ENCODE data around the gene RBMS3. TPM values are rescaled to one million over a fixed set of nuclear protein-coding genes. Genes with fewer than 3 reads are reported as not detected.

RBMS3 gene
- total and polyA plus RNA-seq, 5 donors from 2014 or later, result 5.2 to 18.8 (median 8.5) TPM

DNA sequence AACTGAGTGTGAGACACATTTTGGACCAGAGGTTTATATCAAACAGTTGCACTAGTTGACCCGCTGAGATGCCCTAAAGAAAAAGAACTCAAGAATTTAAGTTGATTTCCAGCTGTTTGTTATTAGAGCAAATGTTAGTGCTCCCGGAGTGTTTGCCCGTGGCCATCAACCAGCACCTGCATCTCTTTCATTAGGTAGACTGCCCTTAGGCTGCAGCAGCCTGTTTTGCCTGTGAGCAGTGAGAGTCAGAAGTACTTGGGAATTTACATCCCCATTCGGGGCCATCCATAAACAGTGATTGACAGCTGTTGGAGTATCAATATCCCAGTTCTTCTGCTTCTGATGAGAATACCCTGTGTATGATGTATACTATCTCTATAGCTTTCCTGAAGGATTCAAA, 492.6 kb downstream of the RBMS3 start:
- DNase-seq (no peak), ATAC-seq (ENCODE audit: low read depth in 2 of 2) (no peak)
- no peak overlapping the region for H3K4me3 ChIP-seq (ENCODE audit: low read depth, low read length)
- Mint-ChIP-seq H3K4me1 (no peaks in the 10 kb centered on the region), H3K4me3 (no peak overlapping the region), H3K36me3 (no peaks in the 10 kb centered on the region), H3K27ac (no peak overlapping the region), H3K27me3 (no peaks in the 10 kb centered on the region), H3K9me3 (peaks cover 0 to 2% (median 0%) of the 10 kb centered on the region in 7 donors)
- H3K36me3 ChIP-seq (ENCODE audit: control insufficient read depth, insufficient read depth, low read length), result no peaks in the 10 kb centered on the region
- no peaks in the 10 kb centered on the region for H3K27me3 ChIP-seq (ENCODE audit: control insufficient read depth, insufficient read depth, low read length)
- H3K27ac ChIP-seq (ENCODE audit: insufficient read depth, low read length, poor library complexity, severe bottlenecking), result no peak overlapping the region
- no peaks in the 10 kb centered on the region for H3K4me1 ChIP-seq (ENCODE audit: control insufficient read depth, insufficient read depth, low read length, poor library complexity, severe bottlenecking)
- no peaks in the 10 kb centered on the region for H3K9me3 ChIP-seq (ENCODE audit: control insufficient read depth in 2 of 2, low read length in 2 of 2)

DNA sequence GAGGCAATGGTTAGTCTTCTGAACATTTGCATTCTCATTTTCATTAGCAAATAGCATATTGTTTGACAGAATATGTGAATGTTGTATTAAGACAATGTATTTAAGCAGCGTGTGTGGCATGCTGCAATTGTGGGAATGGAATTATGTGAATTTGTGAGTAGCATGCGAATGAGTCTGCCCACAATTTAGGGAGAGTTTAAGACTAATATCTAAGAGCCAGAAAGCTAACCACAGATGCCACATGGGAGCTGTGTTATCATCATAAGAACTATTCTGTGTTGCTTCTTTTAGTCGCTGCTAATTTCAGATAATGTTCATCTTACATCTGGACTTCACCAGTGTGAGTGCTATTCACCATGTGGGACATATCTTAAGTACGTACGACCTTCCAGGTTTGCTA, 494.5 kb downstream of the RBMS3 start:
- ATAC-seq (ENCODE audit: low read depth in 2 of 2), result no peak
- H3K27ac ChIP-seq (ENCODE audit: insufficient read depth, low read length, poor library complexity, severe bottlenecking), result no peak overlapping the region
- H3K4me3 ChIP-seq (ENCODE audit: low read depth, low read length), result no peak overlapping the region
- H3K36me3 ChIP-seq (ENCODE audit: control insufficient read depth, insufficient read depth, low read length), result no peaks in the 10 kb centered on the region
- H3K9me3 ChIP-seq (ENCODE audit: control insufficient read depth in 2 of 2, low read length in 2 of 2), result no peaks in the 10 kb centered on the region
- Mint-ChIP-seq H3K27ac (no peak overlapping the region), H3K4me1 (no peaks in the 10 kb centered on the region), H3K4me3 (no peak overlapping the region), H3K36me3 (no peaks in the 10 kb centered on the region), H3K27me3 (no peaks in the 10 kb centered on the region), H3K9me3 (peaks cover 0 to 2% (median 0%) of the 10 kb centered on the region in 7 donors)
- no peak for DNase-seq
- no peaks in the 10 kb centered on the region for H3K4me1 ChIP-seq (ENCODE audit: control insufficient read depth, insufficient read depth, low read length, poor library complexity, severe bottlenecking)
- H3K27me3 ChIP-seq (ENCODE audit: control insufficient read depth, insufficient read depth, low read length), result no peaks in the 10 kb centered on the region

DNA sequence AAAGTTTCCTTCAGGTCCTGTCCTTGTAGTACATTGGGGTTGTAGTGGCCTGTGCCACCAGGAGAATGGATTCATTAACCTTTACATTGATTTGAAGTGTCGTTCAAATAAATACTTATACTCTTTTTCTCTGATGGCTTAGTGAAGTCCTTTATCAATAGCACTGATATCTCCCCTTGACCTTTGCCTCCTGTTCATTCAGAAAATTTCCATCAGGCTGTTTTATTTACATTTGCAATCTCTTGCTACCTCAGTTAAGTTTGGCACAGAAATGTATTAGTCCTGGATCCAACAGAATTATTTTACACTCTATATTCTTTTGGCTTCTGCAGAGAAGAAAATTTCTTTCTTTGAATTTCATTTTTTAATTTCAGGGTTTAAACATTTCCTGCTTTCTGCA, 497.0 kb downstream of the RBMS3 start:
- Histone ChIP-seq H3K9me3 (ENCODE audit: control insufficient read depth in 2 of 2, low read length in 2 of 2) (peaks cover 0 to 10% of the 10 kb centered on the region in 2 experiments), H3K4me1 (ENCODE audit: control insufficient read depth, insufficient read depth, low read length, poor library complexity, severe bottlenecking) (no peaks in the 10 kb centered on the region), H3K4me3 (ENCODE audit: low read depth, low read length) (no peak overlapping the region), H3K36me3 (ENCODE audit: control insufficient read depth, insufficient read depth, low read length) (no peaks in the 10 kb centered on the region), H3K27ac (ENCODE audit: insufficient read depth, low read length, poor library complexity, severe bottlenecking) (no peak overlapping the region), H3K27me3 (ENCODE audit: control insufficient read depth, insufficient read depth, low read length) (no peaks in the 10 kb centered on the region)
- Mint-ChIP-seq H3K4me1 (no peaks in the 10 kb centered on the region), H3K36me3 (no peaks in the 10 kb centered on the region), H3K4me3 (no peak overlapping the region), H3K27me3 (no peaks in the 10 kb centered on the region), H3K27ac (no peak overlapping the region), H3K9me3 (peaks cover 0 to 11% (median 2%) of the 10 kb centered on the region in 7 donors)
- ATAC-seq (ENCODE audit: low read depth in 2 of 2), result no peak
- no peak for DNase-seq

DNA sequence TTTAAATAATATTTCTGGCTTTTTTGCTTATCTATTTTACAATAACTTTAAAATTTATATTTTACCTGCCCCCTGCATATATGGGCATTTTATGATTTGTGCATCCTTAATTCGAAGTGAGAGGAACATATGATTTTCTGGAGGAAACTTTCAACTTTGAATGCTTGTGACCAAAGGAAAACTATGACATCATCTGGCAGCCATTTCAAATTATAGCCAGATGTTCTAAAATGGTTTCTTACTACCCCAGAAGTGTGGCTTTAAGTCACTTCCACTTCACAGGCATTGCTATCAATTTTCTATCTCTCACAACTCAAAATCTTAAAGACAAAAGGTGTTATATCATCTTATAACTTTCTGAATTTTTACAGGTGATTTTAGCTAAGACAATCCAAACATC, 508.8 kb downstream of the RBMS3 start:
- no peaks in the 10 kb centered on the region for H3K9me3 ChIP-seq (ENCODE audit: control insufficient read depth in 2 of 2, low read length in 2 of 2)
- H3K4me1 ChIP-seq (ENCODE audit: control insufficient read depth, insufficient read depth, low read length, poor library complexity, severe bottlenecking), result no peaks in the 10 kb centered on the region
- Mint-ChIP-seq H3K27ac (no peak overlapping the region), H3K27me3 (no peaks in the 10 kb centered on the region), H3K9me3 (peaks cover 0 to 5% (median 1%) of the 10 kb centered on the region in 7 donors), H3K4me3 (no peak overlapping the region), H3K36me3 (peaks cover 3% of the 10 kb centered on the region), H3K4me1 (no peaks in the 10 kb centered on the region)
- no peaks in the 10 kb centered on the region for H3K36me3 ChIP-seq (ENCODE audit: control insufficient read depth, insufficient read depth, low read length)
- H3K4me3 ChIP-seq (ENCODE audit: low read depth, low read length), result no peak overlapping the region
- H3K27ac ChIP-seq (ENCODE audit: insufficient read depth, low read length, poor library complexity, severe bottlenecking), result no peak overlapping the region
- DNase-seq (no peak), ATAC-seq (ENCODE audit: low read depth in 2 of 2) (no peak)
- no peaks in the 10 kb centered on the region for H3K27me3 ChIP-seq (ENCODE audit: control insufficient read depth, insufficient read depth, low read length)

GRCh38 chr3:29796808-29797207, 515.9 kb downstream of the RBMS3 start:
- H3K27ac Mint-ChIP-seq, result no peak overlapping the region
- H3K9me3 Mint-ChIP-seq, result peaks cover 0 to 2% (median 0%) of the 10 kb centered on the region in 7 donors
- no peak overlapping the region for H3K4me3 Mint-ChIP-seq
- H3K27ac ChIP-seq (ENCODE audit: insufficient read depth, low read length, poor library complexity, severe bottlenecking), result no peak overlapping the region
- H3K27me3 Mint-ChIP-seq, result no peaks in the 10 kb centered on the region
- peaks cover 0 to 3% (median 0%) of the 10 kb centered on the region in 4 donors for H3K4me1 Mint-ChIP-seq
- no peaks in the 10 kb centered on the region for H3K4me1 ChIP-seq (ENCODE audit: control insufficient read depth, insufficient read depth, low read length, poor library complexity, severe bottlenecking)
- H3K36me3 ChIP-seq (ENCODE audit: control insufficient read depth, insufficient read depth, low read length), result no peaks in the 10 kb centered on the region
- DNase-seq (no peak), ATAC-seq (ENCODE audit: low read depth in 2 of 2) (no peak)
- no peak overlapping the region for H3K4me3 ChIP-seq (ENCODE audit: low read depth, low read length)
- H3K9me3 ChIP-seq (ENCODE audit: control insufficient read depth in 2 of 2, low read length in 2 of 2), result no peaks in the 10 kb centered on the region
- H3K27me3 ChIP-seq (ENCODE audit: control insufficient read depth, insufficient read depth, low read length), result no peaks in the 10 kb centered on the region
- peaks cover 3% of the 10 kb centered on the region for H3K36me3 Mint-ChIP-seq

DNA sequence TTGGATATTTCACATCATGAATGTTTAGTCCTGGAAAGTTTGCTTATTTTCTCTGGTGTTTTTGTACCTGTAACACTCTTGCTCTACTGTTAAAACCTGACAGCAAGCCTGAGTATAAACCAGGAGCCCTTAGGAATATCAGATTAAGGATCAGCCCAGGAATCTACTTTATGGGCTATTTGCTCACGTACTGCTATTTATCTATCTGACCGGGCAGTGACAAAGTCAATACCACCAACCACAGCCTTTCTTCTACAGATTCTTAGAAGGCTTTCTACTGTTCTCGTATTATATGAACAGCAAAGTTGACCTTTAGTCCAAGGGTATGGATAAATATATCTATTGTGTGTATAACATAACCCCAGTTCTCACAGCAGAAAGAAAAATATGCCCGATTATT, 521.2 kb downstream of the RBMS3 start:
- Mint-ChIP-seq H3K27ac (no peak overlapping the region), H3K4me1 (peaks cover 0 to 3% (median 0%) of the 10 kb centered on the region in 4 donors), H3K27me3 (no peaks in the 10 kb centered on the region), H3K36me3 (no peaks in the 10 kb centered on the region), H3K9me3 (peaks cover 0 to 4% (median 0%) of the 10 kb centered on the region in 7 donors), H3K4me3 (peak overlapping the region in 1 of 4 donors; percentile 21)
- H3K36me3 ChIP-seq (ENCODE audit: control insufficient read depth, insufficient read depth, low read length), result no peaks in the 10 kb centered on the region
- H3K4me3 ChIP-seq (ENCODE audit: low read depth, low read length), result no peak overlapping the region
- H3K27ac ChIP-seq (ENCODE audit: insufficient read depth, low read length, poor library complexity, severe bottlenecking), result no peak overlapping the region
- no peaks in the 10 kb centered on the region for H3K4me1 ChIP-seq (ENCODE audit: control insufficient read depth, insufficient read depth, low read length, poor library complexity, severe bottlenecking)
- H3K27me3 ChIP-seq (ENCODE audit: control insufficient read depth, insufficient read depth, low read length), result no peaks in the 10 kb centered on the region
- H3K9me3 ChIP-seq (ENCODE audit: control insufficient read depth in 2 of 2, low read length in 2 of 2), result no peaks in the 10 kb centered on the region
- ATAC-seq (ENCODE audit: low read depth in 2 of 2) (no peak), DNase-seq (no peak)

DNA sequence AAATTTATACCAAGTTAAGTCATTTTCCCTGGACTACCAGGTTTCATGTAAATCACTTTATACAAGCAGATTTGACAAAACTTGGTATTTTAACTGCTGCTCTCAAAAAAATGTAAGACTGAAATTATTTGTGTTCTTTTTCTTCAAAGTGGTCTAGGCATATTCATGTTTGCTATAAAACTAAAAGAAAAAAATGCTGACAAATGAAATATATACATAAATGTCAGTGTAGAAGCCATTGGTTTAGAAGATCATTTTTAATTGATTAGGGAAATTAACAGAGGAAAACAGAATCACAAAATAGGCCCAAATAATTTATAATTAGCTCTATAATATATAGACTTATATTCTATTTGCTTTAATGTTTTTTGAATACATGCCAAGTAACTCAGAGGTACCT, 523.2 kb downstream of the RBMS3 start:
- Mint-ChIP-seq H3K4me1 (peaks cover 0 to 3% (median 0%) of the 10 kb centered on the region in 4 donors), H3K4me3 (no peak overlapping the region), H3K27me3 (no peaks in the 10 kb centered on the region), H3K27ac (no peak overlapping the region), H3K9me3 (peaks cover 0 to 4% (median 0%) of the 10 kb centered on the region in 7 donors), H3K36me3 (no peaks in the 10 kb centered on the region)
- Histone ChIP-seq H3K9me3 (ENCODE audit: control insufficient read depth in 2 of 2, low read length in 2 of 2) (no peaks in the 10 kb centered on the region), H3K4me1 (ENCODE audit: control insufficient read depth, insufficient read depth, low read length, poor library complexity, severe bottlenecking) (no peaks in the 10 kb centered on the region), H3K4me3 (ENCODE audit: low read depth, low read length) (no peak overlapping the region), H3K27me3 (ENCODE audit: control insufficient read depth, insufficient read depth, low read length) (no peaks in the 10 kb centered on the region), H3K27ac (ENCODE audit: insufficient read depth, low read length, poor library complexity, severe bottlenecking) (no peak overlapping the region), H3K36me3 (ENCODE audit: control insufficient read depth, insufficient read depth, low read length) (no peaks in the 10 kb centered on the region)
- no peak for ATAC-seq (ENCODE audit: low read depth in 2 of 2)
- DNase-seq, result no peak

DNA sequence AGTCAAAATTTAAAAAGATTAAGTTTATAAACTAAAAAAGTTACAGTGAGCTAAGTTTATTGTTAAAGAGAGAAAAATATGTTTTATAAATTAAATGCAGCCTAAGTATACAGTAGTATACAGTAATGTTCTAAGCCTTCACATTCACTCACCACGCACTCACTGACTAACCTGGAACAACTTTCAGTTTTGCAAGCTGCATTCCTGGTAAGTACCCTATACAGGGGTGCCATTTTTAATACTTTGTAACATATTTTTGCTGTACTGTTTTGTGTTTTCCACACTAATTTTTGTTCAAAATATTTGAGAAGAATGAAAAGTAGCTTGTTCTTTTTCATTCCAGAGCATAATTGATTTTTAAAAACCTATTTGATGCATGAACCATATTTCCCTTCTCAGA, 524.9 kb downstream of the RBMS3 start:
- no peak for DNase-seq
- Histone ChIP-seq H3K4me3 (ENCODE audit: low read depth, low read length) (no peak overlapping the region), H3K27me3 (ENCODE audit: control insufficient read depth, insufficient read depth, low read length) (no peaks in the 10 kb centered on the region), H3K4me1 (ENCODE audit: control insufficient read depth, insufficient read depth, low read length, poor library complexity, severe bottlenecking) (no peaks in the 10 kb centered on the region), H3K36me3 (ENCODE audit: control insufficient read depth, insufficient read depth, low read length) (no peaks in the 10 kb centered on the region), H3K9me3 (ENCODE audit: control insufficient read depth in 2 of 2, low read length in 2 of 2) (no peaks in the 10 kb centered on the region), H3K27ac (ENCODE audit: insufficient read depth, low read length, poor library complexity, severe bottlenecking) (no peak overlapping the region)
- ATAC-seq (ENCODE audit: low read depth in 2 of 2), result no peak
- Mint-ChIP-seq H3K27ac (no peak overlapping the region), H3K4me1 (peaks cover 0 to 1% (median 0%) of the 10 kb centered on the region in 4 donors), H3K4me3 (no peak overlapping the region), H3K36me3 (no peaks in the 10 kb centered on the region), H3K9me3 (peaks cover 0 to 4% (median 0%) of the 10 kb centered on the region in 7 donors), H3K27me3 (no peaks in the 10 kb centered on the region)

All from CD4-positive, CD25-positive, alpha-beta regulatory T cell (primary cell).